HG03159 (cell line): ENCODE measurements around the gene GAMT.

Source experiments
- ATAC-seq: cut with Tn5 transposase; IDR thresholded peaks from one replicate; pipeline ENCODE4 v1.9.1; 2021; ENCODE audit warnings: mild to moderate bottlenecking, moderate library complexity; ENCODE audit not compliant: unreplicated experiment

Gene GAMT

GRCh38 chr19:1366899-1367870, 34.2 kb downstream of the GAMT start:
- no peak for ATAC-seq

GRCh38 chr19:1366296-1366695, 35.0 kb downstream of the GAMT start:
- ATAC-seq = no peak

GRCh38 chr19:1365319-1366269, 35.7 kb downstream of the GAMT start:
- no peak for ATAC-seq

GRCh38 chr19:1364070-1364704, 37.2 kb downstream of the GAMT start:
- no peak for ATAC-seq

- ATAC-seq = no peak
These were observed 37.7 kb downstream of the GAMT start for GRCh38 chr19:1363599-1363998.

- ATAC-seq = no peak
These were observed 38.7 kb downstream of the GAMT start for GRCh38 chr19:1362387-1363257.

- ATAC-seq = no peak
These were observed 39.5 kb downstream of the GAMT start for GRCh38 chr19:1361601-1362386.

- no peak for ATAC-seq
These were observed 40.4 kb downstream of the GAMT start for GRCh38 chr19:1360818-1361461.

- no peak for ATAC-seq
These were observed 41.1 kb downstream of the GAMT start for GRCh38 chr19:1360126-1360817.

GRCh38 chr19:1357531-1358109, 43.7 kb downstream of the GAMT start:
- ATAC-seq = no peak

GRCh38 chr19:1356508-1356865, 44.9 kb downstream of the GAMT start:
- ATAC-seq = no peak

- ATAC-seq = no peak
These were observed 45.5 kb downstream of the GAMT start for GRCh38 chr19:1355568-1356507.

- peak; percentile 30 for ATAC-seq
These were observed 46.3 kb downstream of the GAMT start for GRCh38 chr19:1354970-1355567.

GRCh38 chr19:1353144-1353543, 48.2 kb downstream of the GAMT start:
- ATAC-seq = no peak

GRCh38 chr19:1351381-1351851, 49.9 kb downstream of the GAMT start:
- ATAC-seq = no peak

- no peak for ATAC-seq
These were observed 50.5 kb downstream of the GAMT start for GRCh38 chr19:1350867-1351266.
